ENCODE results near the gene GTF2F2. TPM values are rescaled to one million over a fixed set of nuclear protein-coding genes. Genes with fewer than 3 reads are reported as not detected.

Gene GTF2F2
- total RNA-seq, 1 donor from 2014 or later: 4.4 TPM

DNA sequence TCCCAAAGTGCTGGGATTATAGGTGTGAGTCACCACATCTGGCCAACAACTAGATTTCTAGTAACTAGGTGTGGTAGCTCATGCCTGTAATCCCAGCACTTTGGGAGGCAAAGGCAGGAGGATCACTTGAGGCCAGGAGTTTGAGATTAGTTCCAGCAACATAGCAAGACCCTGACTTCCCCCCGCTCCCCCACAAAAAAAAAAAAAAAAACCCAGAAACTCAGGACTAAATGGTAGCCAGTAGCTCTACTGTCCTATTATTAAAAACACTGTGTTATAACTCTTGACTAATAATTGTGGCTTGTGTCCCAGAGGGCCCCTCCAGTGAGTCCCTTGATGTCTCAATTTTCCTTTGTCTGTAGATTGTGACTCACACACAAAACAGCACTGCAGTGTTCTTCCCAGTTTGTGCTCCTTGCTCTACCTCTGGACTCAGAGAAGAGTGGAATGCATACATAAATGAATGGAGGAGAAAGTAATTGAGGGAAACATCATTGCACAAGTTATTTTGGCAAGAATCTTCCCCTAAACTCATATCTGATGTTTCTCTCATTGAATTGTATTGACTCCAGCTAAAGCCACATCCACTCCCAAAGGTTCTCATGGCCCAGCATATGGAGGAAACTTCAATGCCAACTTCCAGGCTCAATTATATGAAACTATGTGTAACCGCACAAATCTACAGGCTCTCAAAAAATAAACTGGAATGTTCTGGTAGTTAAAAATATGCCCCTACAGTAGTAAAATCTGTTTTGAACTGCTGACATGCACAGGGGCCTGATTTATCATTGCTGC is 211.9 kb downstream of the GTF2F2 start:
- DNase-seq (ENCODE audit: low spot score) (no peak), ATAC-seq (no peak)

DNA sequence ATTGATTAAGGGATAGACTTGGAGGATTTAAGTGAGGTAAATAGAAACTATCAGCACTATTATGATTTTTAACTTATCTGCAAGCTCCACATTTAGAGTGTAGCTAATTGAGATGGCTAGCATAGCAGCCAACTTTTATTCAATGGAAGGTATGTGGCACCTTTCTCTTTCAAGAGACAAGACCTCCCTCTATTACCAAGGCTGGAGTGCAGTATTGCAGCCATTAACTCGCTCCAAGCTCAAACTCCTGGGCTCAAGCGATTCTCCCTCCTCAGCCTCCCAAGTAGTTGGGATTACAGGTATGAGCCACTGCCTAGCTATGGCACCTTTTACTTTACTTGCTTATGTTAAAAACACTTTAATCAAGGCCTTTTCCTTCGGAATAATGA is 212.5 kb downstream of the GTF2F2 start:
- no peak for DNase-seq (ENCODE audit: low spot score)
- ATAC-seq: no peak

DNA sequence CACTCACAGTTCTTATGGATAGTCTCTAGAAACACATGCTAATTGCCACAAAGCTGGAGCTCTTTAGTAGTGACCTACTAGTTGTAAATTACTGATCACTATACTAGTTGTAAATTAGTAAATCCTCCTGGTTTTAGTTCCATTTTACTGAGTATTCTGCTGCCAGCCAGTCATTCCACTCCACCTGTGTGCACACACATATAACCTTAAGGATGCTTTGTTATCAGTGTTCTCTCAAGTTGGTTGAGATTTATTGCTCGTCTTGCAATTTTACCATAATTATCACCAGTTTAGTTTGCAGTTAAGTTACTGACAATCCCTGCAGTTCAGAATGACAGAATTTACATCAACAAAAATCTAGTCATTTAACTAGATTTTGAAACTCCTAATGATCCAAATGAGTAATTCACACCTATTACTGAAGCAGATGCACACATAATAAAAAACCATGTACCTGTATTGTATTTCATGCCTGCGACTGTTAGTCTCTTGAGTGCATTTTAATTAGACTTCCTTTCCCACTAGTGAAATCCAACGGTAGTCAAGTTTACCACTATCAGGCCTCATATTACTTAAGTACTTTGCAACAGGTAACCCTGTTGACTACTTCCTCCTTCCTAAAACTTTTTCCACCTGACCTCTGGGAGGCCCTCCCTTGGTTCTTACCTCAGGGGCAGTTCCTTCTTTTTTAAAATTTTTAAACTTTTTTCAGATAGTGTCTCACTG is 213.1 kb downstream of the GTF2F2 start:
- ATAC-seq: no peak
- no peak for DNase-seq (ENCODE audit: low spot score)

Other genes starting within 250 kb of the GTF2F2 start
- gene NUFIP1, start 131.0 kb upstream of the GTF2F2 start, total RNA-seq: 1.6 TPM
- 7.4 TPM for gene GPALPP1, start 131.0 kb upstream of the GTF2F2 start, total RNA-seq
- not detected for gene KCTD4, start 80.5 kb downstream of the GTF2F2 start, total RNA-seq
- gene TPT1, start 220.7 kb downstream of the GTF2F2 start, total RNA-seq: 2,011 TPM

Data from left lobe of liver (tissue), 2 donors.